ELR (cell line): ENCODE data around the gene SYT8.
"Not testable (repeated sequence)": the region's sequence is repeated elsewhere in the genome, so short reads cannot be mapped to it uniquely, and the experiment has no call there.

ENCODE experiments used
- DNase-seq: peaks from one replicate; pipeline ENCODE4 v3.0.0-alpha.2; 2015; ENCODE audit warnings: low read depth

Gene SYT8

DNA sequence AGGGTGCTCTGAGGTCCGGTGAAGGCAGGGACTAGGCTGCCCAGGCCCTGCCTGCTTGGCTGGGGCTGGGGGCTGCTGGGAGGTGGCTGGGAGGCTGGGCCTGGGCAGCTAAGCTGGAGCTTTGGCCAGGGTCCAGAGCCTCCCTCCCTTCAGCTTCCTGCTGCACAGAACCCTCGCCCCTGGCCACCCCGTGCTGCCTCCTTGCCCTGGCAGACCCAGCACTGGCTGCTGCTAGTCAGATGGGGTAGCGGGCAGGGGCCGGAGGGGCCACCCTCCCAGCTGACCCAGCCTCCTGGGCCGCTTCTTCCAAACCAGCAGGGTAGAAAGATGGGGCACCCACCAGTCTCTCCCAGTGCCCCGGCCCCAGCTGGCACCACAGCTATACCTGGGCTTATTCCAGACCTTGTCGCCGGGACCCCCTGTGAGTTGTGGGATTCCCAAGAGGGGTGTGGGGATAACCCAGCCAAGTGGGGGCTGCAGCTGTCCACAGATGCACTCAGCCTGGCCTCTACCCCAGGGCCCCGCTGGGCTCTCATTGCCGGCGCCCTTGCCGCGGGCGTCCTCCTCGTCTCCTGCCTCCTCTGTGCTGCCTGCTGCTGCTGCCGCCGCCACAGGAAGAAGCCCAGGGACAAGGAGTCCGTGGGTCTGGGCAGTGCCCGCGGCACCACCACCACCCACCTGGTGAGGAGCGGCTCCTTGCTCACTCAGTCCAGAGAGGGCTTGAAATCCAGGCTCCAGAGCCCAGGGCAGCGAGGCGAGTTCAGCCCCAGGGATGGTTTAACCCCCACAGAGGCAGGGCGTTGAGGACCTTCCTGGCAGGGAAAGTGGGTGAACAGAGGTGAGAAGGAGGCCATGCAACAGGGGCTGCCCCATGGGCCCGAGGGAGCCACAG is at the start of gene SYT8:
TSS of gene SYT8 (plus strand) at position 212 of the 892 bp plus-strand sequence. CDS start at position 328, 116 bp downstream.
- no peak for DNase-seq

DNA sequence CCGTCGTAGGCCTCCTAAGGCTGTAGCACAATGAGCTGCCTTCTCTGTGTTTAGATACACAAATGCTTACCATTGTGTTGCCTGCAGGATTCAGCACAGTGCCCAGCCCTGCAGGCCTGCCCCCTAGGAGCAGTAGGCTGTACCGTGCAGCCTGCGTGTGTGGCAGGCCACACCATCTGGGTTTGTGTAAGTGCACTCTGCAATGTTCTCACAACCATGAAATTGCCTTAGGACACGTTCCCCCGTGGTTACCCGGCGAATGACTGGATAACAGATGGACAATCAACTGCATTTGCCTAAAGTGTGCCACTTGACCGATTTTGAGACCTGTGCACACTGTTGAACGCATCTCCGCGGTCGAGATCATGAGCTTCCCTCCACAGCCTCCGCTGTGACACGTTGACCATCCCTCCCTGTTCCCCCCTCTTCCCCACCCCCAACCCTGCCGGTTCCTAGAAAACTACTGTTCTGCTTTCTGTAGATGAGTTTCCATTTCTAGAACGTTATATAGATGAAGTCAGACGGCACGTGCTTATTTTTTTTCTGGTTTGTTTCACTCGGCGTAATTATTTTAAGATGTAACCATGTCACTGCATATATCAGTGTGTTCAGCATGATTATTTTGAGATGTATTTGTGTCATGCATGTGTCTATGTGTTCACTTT is 48.9 kb upstream of the SYT8 start:
- DNase-seq, result no peak

- no peak for DNase-seq
These were observed 48.3 kb upstream of the SYT8 start for GRCh38 chr11:1786466-1786865.

DNA sequence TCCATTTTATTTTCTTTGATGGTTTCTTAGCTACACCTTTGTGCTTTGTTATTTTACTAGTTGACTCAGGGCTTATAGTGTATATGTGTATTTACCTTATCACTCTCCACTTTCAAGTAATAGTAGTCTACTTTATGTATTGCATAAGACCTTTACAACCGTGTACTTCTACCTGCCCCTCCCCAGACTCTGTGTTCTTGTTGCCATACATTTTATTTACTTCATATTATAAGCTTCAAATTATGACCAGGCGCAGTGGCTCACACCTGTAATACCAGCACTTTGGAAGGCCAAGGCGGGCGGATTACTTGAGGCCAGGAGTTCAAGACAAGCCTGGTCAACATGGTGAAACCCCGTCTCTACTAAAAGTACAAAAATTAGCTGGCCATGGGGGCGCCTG is 42.9 kb upstream of the SYT8 start:
- DNase-seq, result no peak

- no peak for DNase-seq
These were observed 42.3 kb upstream of the SYT8 start for GRCh38 chr11:1792461-1792860.

- no peak for DNase-seq
These were observed 41.7 kb upstream of the SYT8 start for GRCh38 chr11:1793081-1793480.

DNA sequence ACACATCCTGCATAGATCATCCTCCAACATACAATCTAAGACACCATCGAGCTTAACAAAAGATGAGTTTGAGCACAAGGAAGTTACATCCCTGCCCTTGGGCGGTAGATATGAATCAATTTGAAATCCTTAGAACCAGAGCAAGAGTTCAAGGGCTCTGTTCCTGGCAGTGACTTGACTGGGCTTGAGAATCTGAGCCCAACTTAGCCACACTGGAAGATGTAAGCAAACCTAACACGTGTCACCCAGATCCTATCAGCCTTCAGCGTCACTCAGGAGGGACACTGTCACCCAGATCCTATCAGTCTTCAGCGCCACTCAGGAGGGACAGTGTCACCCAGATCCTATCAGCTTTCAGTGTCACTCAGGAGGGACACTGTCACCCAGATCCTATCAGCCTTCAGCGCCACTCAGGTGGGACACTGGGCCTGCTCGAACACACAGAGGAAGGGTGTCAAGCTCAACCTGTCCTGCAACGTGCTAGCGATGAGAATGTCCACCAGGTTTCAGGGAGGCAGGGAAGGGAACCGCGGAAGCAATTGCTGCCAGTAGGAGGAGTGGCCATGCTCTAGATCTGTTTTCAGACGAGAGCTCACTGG is 38.3 kb upstream of the SYT8 start:
- DNase-seq, result no peak

DNA sequence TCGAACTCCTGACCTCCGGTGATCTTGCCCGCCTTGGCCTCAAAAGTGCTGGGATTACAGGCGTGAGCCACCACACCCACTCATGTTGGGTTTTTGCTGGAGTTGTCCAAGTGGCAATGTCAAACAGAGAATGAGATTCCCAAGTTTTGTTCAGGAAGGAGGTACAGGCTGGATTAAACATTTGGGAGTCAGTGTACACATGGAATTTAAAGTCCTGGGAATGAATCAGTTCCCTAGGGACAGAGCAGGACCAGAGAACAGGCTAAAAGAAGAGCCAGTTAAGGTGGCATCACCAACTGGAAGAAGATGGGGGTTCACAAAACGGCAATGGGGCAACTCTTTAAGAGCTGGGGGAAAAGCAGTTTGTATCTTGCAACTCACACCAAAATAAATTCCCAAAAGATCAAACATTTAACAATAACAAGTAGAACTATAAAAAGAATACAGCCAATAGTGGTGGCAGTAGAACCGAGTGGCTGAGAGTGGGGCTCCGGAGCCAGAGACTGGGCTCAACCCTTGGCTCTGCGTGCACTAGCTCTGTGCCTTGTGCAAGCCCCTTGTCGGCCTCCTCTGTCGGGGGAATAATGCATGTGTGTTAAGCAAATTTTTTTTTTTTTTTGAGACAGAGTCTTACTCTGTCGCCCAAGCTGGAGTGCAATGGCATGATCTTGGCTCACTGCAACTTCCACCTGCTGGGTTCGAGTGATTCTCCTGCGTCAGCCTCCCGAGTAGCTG is 37.2 kb upstream of the SYT8 start:
- no peak for DNase-seq

DNA sequence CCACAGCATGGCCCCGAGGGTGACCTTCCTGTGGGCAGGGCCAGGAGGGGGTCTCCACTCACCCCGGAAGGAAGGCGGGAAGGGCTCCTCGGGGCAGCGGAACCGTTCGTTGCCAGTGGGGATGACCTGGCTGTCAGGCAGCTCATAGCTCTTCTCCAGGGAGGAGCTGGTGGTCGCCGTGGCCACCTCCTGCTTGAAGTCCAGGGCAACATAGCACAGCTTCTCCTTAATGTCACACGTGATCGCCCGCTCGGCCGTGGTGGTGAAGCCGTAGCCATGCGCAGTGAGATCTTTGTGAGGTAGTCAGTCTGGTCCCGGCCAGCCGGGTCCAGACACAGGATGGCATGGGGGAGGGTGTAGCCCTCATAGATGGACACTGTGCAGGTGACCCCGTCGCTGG is 31.5 kb upstream of the SYT8 start:
- DNase-seq, result no peak

DNA sequence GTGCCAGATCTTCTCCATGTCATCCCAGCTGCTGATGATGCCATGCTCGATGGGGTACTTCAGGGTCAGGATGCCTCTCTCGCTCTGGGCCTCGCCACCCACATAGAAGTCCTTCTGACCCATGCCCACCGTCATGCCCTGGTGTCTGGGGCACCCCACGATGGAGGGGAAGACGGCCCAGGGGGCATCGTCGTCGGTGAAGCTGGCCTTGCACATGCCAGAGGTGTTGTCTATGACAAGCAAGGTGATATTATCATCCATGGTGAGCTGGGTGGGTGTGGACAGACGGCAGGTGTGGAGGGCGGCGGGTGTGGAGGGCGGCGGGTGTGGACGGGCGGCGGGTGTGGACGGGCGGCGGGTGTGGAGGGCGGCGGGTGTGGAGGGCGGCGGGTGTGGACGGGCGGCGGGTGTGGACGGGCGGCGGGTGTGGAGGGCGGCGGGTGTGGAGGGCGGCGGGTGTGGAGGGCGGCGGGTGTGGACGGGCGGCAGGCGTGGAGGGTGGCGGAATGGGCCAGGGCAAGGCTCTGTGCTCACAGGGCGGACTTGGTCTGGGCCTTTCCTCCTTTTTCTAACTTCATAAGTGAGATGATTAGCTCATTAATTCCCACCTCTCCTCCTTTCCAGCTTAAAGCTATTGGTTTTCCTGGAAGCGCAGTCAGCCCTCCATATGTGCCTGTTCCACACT is 30.8 kb upstream of the SYT8 start:
- DNase-seq, result not testable (repeated sequence)

DNA sequence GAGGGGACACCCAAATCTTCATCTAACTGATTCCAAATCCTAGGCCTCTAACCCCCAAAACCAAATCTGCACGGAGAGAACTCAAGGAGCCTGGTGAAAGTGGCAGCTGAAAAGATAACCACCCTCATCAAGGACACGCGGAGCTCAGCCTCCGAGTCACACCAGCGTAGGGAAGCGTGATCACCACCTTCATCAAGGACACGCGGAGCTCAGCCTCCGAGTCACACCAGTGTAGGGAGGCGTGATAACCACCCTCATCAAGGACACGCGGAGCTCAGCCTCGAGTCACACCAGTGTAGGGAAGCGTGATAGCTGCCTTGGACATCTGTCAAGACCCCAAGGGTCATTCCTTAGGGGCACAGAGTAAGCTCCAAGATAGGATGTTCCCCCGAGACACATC is 29.3 kb upstream of the SYT8 start:
- DNase-seq, result no peak

- DNase-seq, result peak; percentile 40
These were observed 27.4 kb upstream of the SYT8 start for GRCh38 chr11:1807264-1807995.

DNA sequence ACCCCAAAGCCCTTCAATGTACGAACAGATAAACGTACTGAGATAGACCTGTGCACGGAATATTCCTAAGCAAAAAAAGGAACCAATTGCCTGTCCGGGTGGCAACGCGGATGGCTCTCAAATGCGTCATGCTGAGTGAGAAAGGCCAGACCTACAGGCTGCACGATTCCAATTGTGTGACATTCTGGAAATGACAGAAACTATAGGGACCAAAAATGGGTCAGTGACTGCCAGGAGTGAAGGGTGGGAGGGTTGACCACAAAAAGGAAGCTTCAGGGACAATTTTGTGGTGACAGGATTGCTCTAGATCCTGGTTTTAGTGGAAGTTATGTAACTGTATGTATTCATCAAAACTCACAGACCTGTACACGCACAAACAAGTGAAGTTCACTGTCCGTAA is 24.0 kb upstream of the SYT8 start:
- DNase-seq, result no peak

DNA sequence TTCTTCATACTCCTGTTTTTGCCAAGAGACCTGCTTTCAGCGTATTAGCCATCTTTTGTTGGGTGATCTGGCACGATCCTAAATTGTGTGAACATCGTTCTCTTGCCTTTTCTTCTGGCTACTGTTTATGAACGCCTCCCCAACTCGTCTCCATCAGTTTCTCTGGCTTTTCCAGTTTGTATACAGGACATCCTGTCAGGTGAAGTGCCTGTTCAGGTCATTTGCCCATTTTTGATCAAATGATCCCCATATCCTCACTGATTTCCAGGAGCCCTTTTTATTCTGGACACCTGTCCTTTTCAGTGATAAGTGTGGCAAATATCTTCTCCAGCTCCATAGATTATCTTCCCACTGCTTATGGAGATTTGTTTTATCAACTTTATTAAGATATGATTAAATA is 22.5 kb upstream of the SYT8 start:
- DNase-seq, result no peak

DNA sequence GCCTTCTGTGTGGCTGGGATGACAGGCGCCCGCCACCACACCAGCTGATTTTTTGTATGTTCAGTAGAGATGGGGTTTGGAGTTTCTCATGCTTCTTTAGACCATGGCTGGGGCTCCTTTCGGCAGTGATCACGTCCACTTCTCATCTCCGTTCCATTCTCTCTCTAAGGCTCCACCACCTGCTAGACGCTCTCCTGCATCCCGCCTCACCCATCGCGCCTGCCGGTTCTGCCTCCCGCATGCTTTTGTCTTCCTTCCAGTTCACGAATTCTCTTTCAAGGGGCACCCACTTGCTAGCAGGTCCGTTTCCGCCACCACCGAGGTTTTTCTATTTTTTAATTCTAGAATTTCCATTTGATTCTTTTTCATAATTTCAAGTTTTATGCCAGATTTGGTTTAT is 22.0 kb upstream of the SYT8 start:
- DNase-seq, result no peak

DNA sequence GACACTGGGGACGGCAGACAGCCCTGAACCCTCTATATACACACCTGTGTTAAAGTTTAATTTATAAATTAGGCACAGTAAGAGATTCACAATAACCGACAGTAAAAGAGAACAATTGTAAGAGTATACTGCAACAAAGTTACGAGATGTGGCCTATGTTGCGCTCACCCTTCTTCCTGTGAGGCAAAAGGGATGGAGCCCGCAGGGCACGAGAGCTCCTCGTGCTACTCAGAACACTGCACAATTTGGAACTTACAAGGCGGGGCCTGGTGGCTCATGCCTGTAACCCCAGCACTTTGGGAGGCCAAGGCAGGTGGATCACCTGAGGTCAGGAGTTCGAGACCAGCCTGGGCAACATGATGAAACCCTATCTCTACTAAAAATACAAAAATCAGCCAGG is 21.4 kb upstream of the SYT8 start:
- not testable (repeated sequence) for DNase-seq

GRCh38 chr11:1814691-1815090 is 20.1 kb upstream of the SYT8 start:
- no peak for DNase-seq

DNA sequence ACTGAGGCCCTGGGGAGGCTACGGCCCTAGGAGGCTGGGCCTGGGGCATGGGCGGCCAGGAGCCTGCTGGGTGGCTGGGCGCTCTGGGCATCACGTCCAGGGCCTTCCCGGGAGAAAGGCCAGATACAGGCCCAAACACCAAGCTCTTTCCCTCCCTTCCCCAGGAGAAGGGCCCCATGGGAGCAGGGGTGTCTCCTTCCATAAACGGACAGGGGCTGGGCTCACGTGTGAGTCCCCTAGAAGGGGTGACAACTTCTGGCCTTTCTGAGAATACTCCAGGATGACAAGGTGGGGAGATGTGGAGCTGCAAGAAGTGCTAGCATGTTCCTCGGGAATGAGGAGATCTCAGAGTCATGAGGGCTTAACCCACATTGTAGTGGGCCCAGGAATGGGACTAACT is 19.5 kb upstream of the SYT8 start:
- DNase-seq, result no peak

- DNase-seq, result no peak
These were observed 19.0 kb upstream of the SYT8 start for GRCh38 chr11:1815751-1816150.

GRCh38 chr11:1817000-1817399 is 17.8 kb upstream of the SYT8 start:
- DNase-seq, result no peak

GRCh38 chr11:1817511-1817910 is 17.3 kb upstream of the SYT8 start:
- DNase-seq, result no peak
